ENCODE results near the gene RAD54L.

GRCh38 chr1:46301406-46301807 lies 53.8 kb downstream of the RAD54L start:
- no peak for TF ChIP-seq POLR2A (IDR thresholded peaks at IDR 0.05)
- no peak for TF ChIP-seq CTCF (IDR thresholded peaks at IDR 0.05)
- no peak for TF ChIP-seq EP300 (IDR thresholded peaks at IDR 0.05)
- no peak for TF ChIP-seq POLR2AphosphoS5 (IDR thresholded peaks at IDR 0.05)
